ENCODE data around the gene EPSTI1. TPM values are rescaled to one million over a fixed set of nuclear protein-coding genes. Genes with fewer than 3 reads are reported as not detected.

Gene EPSTI1
- total RNA-seq, 2 experiments from 2014 or later = 84.9 to 95.5 TPM

- peaks cover 4% of the 10 kb centered on the region for H3K36me3 Mint-ChIP-seq
- POLR2A ChIA-PET = interaction anchor here (0.9 to 4.4 kb wide), 3 partner anchors 31 to 74 kb away, joined by 3 to 61 read pairs (median 4); partner anchors contain the start of gene EPSTI1
- H3K27ac Mint-ChIP-seq = no peak overlapping the region
- H3K27me3 Mint-ChIP-seq = no peaks in the 10 kb centered on the region
- no peak for ATAC-seq (ENCODE audit: low read depth)
- H3K4me1 Mint-ChIP-seq = peaks cover 15% of the 10 kb centered on the region
- H3K9me3 Mint-ChIP-seq = no peaks in the 10 kb centered on the region
- no peak for DNase-seq
- no peak overlapping the region for H3K4me3 Mint-ChIP-seq
Measured at GRCh38 chr13:43021926-43022670, 30.1 kb upstream of the EPSTI1 start.

GRCh38 chr13:43020794-43021193 is 28.8 kb upstream of the EPSTI1 start:
- H3K27me3 Mint-ChIP-seq = no peaks in the 10 kb centered on the region
- no peak overlapping the region for H3K4me3 Mint-ChIP-seq

GRCh38 chr13:43019811-43020210 is 27.8 kb upstream of the EPSTI1 start:
- Mint-ChIP-seq H3K36me3 (peaks cover 4% of the 10 kb centered on the region), H3K4me1 (peaks cover 7% of the 10 kb centered on the region), H3K27ac (no peak overlapping the region), H3K27me3 (no peaks in the 10 kb centered on the region), H3K9me3 (no peaks in the 10 kb centered on the region), H3K4me3 (no peak overlapping the region)
- POLR2A ChIA-PET = no interaction called here
- ATAC-seq (ENCODE audit: low read depth) = no peak
- no peak for DNase-seq

More at GRCh38 chr13:43020794-43021193, 28.8 kb upstream of the EPSTI1 start:
- Mint-ChIP-seq H3K36me3 (peaks cover 4% of the 10 kb centered on the region), H3K27ac (no peak overlapping the region), H3K9me3 (no peaks in the 10 kb centered on the region), H3K4me1 (peaks cover 12% of the 10 kb centered on the region)
- DNase-seq (no peak), ATAC-seq (ENCODE audit: low read depth) (no peak)
- POLR2A ChIA-PET = interaction anchor here (4.4 kb wide), 1 partner anchor 29 kb away, joined by 61 read pairs; the partner anchor contains the start of gene EPSTI1

- Mint-ChIP-seq H3K27ac (no peak overlapping the region), H3K4me1 (no peaks in the 10 kb centered on the region), H3K36me3 (no peaks in the 10 kb centered on the region), H3K27me3 (no peaks in the 10 kb centered on the region), H3K9me3 (no peaks in the 10 kb centered on the region), H3K4me3 (no peak overlapping the region)
- POLR2A ChIA-PET = no interaction called here
- ATAC-seq (ENCODE audit: low read depth) = no peak
- no peak for DNase-seq
Measured at GRCh38 chr13:43016226-43016625, 24.2 kb upstream of the EPSTI1 start.

GRCh38 chr13:43014162-43014561 is 22.1 kb upstream of the EPSTI1 start:
- Mint-ChIP-seq H3K27me3 (no peaks in the 10 kb centered on the region), H3K4me3 (no peak overlapping the region), H3K27ac (no peak overlapping the region), H3K4me1 (no peaks in the 10 kb centered on the region), H3K9me3 (no peaks in the 10 kb centered on the region), H3K36me3 (no peaks in the 10 kb centered on the region)
- DNase-seq (no peak), ATAC-seq (ENCODE audit: low read depth) (no peak)
- POLR2A ChIA-PET = interaction anchor here (2.2 kb wide), 1 partner anchor 22 kb away, joined by 7 read pairs; the partner anchor contains the start of gene EPSTI1

- H3K4me3 Mint-ChIP-seq = no peak overlapping the region
- no peaks in the 10 kb centered on the region for H3K9me3 Mint-ChIP-seq
- peaks cover 6% of the 10 kb centered on the region for H3K4me1 Mint-ChIP-seq
- peaks cover 4% of the 10 kb centered on the region for H3K27me3 Mint-ChIP-seq
- DNase-seq (no peak), ATAC-seq (ENCODE audit: low read depth) (no peak)
- H3K27ac Mint-ChIP-seq = no peak overlapping the region
- no peaks in the 10 kb centered on the region for H3K36me3 Mint-ChIP-seq
- POLR2A ChIA-PET = no interaction called here
Measured at GRCh38 chr13:43009506-43009905, 17.5 kb upstream of the EPSTI1 start.

GRCh38 chr13:43008596-43008995 is 16.6 kb upstream of the EPSTI1 start:
- Mint-ChIP-seq H3K4me3 (no peak overlapping the region), H3K36me3 (no peaks in the 10 kb centered on the region), H3K27ac (no peak overlapping the region), H3K9me3 (no peaks in the 10 kb centered on the region), H3K27me3 (peaks cover 4% of the 10 kb centered on the region), H3K4me1 (peaks cover 6% of the 10 kb centered on the region)
- no peak for DNase-seq
- ATAC-seq (ENCODE audit: low read depth) = no peak
- POLR2A ChIA-PET = no interaction called here

- ATAC-seq (ENCODE audit: low read depth) = no peak
- Mint-ChIP-seq H3K9me3 (peaks cover 5% of the 10 kb centered on the region), H3K27ac (no peak overlapping the region), H3K4me1 (peaks cover 6% of the 10 kb centered on the region), H3K4me3 (no peak overlapping the region), H3K27me3 (peaks cover 4% of the 10 kb centered on the region), H3K36me3 (peaks cover 10% of the 10 kb centered on the region)
- DNase-seq = no peak
- POLR2A ChIA-PET = no interaction called here
Measured at GRCh38 chr13:43006893-43007631, 15.0 kb upstream of the EPSTI1 start.

GRCh38 chr13:43005460-43006236 is 13.6 kb upstream of the EPSTI1 start:
- Mint-ChIP-seq H3K27me3 (peaks cover 4% of the 10 kb centered on the region), H3K4me3 (no peak overlapping the region), H3K36me3 (peaks cover 12% of the 10 kb centered on the region), H3K9me3 (peaks cover 5% of the 10 kb centered on the region), H3K27ac (no peak overlapping the region), H3K4me1 (peaks cover 6% of the 10 kb centered on the region)
- DNase-seq (no peak), ATAC-seq (ENCODE audit: low read depth) (no peak)
- POLR2A ChIA-PET = no interaction called here

- Mint-ChIP-seq H3K4me3 (no peak overlapping the region), H3K27me3 (peaks cover 4% of the 10 kb centered on the region), H3K36me3 (peaks cover 12% of the 10 kb centered on the region), H3K9me3 (peaks cover 5% of the 10 kb centered on the region), H3K27ac (no peak overlapping the region), H3K4me1 (peaks cover 6% of the 10 kb centered on the region)
- DNase-seq (no peak), ATAC-seq (ENCODE audit: low read depth) (no peak)
- POLR2A ChIA-PET = no interaction called here
Measured at GRCh38 chr13:43003729-43004128, 11.7 kb upstream of the EPSTI1 start.

GRCh38 chr13:43003010-43003409 is 11.0 kb upstream of the EPSTI1 start:
- H3K27me3 Mint-ChIP-seq = peaks cover 4% of the 10 kb centered on the region
- H3K9me3 Mint-ChIP-seq = peaks cover 5% of the 10 kb centered on the region
- peaks cover 12% of the 10 kb centered on the region for H3K36me3 Mint-ChIP-seq
- no peak overlapping the region for H3K4me3 Mint-ChIP-seq
- DNase-seq = no peak
- POLR2A ChIA-PET = no interaction called here
- no peak for ATAC-seq (ENCODE audit: low read depth)
- H3K4me1 Mint-ChIP-seq = peaks cover 6% of the 10 kb centered on the region
- H3K27ac Mint-ChIP-seq = no peak overlapping the region

- ATAC-seq (ENCODE audit: low read depth) = no peak
- Mint-ChIP-seq H3K4me3 (no peak overlapping the region), H3K27me3 (peaks cover 2% of the 10 kb centered on the region), H3K9me3 (peaks cover 8% of the 10 kb centered on the region), H3K27ac (no peak overlapping the region), H3K4me1 (peaks cover 5% of the 10 kb centered on the region), H3K36me3 (peaks cover 13% of the 10 kb centered on the region)
- DNase-seq = no peak
- POLR2A ChIA-PET = no interaction called here
Measured at GRCh38 chr13:43002021-43002420, 10.0 kb upstream of the EPSTI1 start.

GRCh38 chr13:43000676-43001075 is 8.6 kb upstream of the EPSTI1 start:
- H3K4me1 Mint-ChIP-seq = peaks cover 11% of the 10 kb centered on the region
- ATAC-seq (ENCODE audit: low read depth) (no peak), DNase-seq (no peak)
- H3K9me3 Mint-ChIP-seq = peaks cover 8% of the 10 kb centered on the region
- no peak overlapping the region for H3K27ac Mint-ChIP-seq
- no peaks in the 10 kb centered on the region for H3K27me3 Mint-ChIP-seq
- POLR2A ChIA-PET = interaction anchor here (1.2 kb wide), 1 partner anchor 8 kb away, joined by 5 read pairs; no protein-coding TSS in a partner anchor
- peaks cover 14% of the 10 kb centered on the region for H3K36me3 Mint-ChIP-seq
- no peak overlapping the region for H3K4me3 Mint-ChIP-seq
